Duodenal mucosa (tissue), 2 donors: ENCODE results near the gene PRPF40A.

Source experiments
- H3K27ac ChIP-seq: one replicate; pipeline ENCODE4 v1.7.0; 2013; ENCODE audit warnings: low read depth, low read length
- H3K27me3 ChIP-seq, 2 donors: one replicate each; pipeline ENCODE4 v1.7.0; 2013; ENCODE audit warnings: low read length in 2 of 2, control low read depth in 1 of 2; ENCODE audit not compliant: insufficient read depth in 2 of 2, control insufficient read depth in 1 of 2
- H3K36me3 ChIP-seq, 2 donors: one replicate each; pipeline ENCODE4 v1.7.0; 2013; ENCODE audit warnings: low read length in 2 of 2, control low read depth in 1 of 2; ENCODE audit not compliant: insufficient read depth in 2 of 2, control insufficient read depth in 1 of 2
- H3K4me1 ChIP-seq, 2 donors: one replicate each; pipeline ENCODE4 v1.7.0; 2013; ENCODE audit warnings: low read length in 2 of 2, control low read depth in 1 of 2; ENCODE audit not compliant: insufficient read depth in 2 of 2, control insufficient read depth in 1 of 2
- H3K4me3 ChIP-seq, 2 donors: one replicate each; pipeline ENCODE4 v1.7.0; 2013; ENCODE audit warnings: low read length in 2 of 2, low read depth in 1 of 2
- H3K9ac ChIP-seq, 2 donors: one replicate each; pipeline ENCODE4 v1.7.0; 2013; ENCODE audit warnings: low read length in 2 of 2, low read depth in 1 of 2
- H3K9me3 ChIP-seq, 2 donors: one replicate each; pipeline ENCODE4 v1.7.0; 2013; ENCODE audit warnings: low read length in 2 of 2, control low read depth in 1 of 2; ENCODE audit not compliant: control insufficient read depth in 1 of 2

The PRPF40A gene

GRCh38 chr2:152609699-152610098, 107.6 kb downstream of the PRPF40A start:
- no peak overlapping the region for H3K9ac ChIP-seq
- no peak overlapping the region for H3K4me3 ChIP-seq
- H3K36me3 ChIP-seq, result no peaks in the 10 kb centered on the region
- no peaks in the 10 kb centered on the region for H3K27me3 ChIP-seq
- no peaks in the 10 kb centered on the region for H3K9me3 ChIP-seq
- peaks cover 9 to 16% of the 10 kb centered on the region in 2 donors for H3K4me1 ChIP-seq
- no peak overlapping the region for H3K27ac ChIP-seq

DNA sequence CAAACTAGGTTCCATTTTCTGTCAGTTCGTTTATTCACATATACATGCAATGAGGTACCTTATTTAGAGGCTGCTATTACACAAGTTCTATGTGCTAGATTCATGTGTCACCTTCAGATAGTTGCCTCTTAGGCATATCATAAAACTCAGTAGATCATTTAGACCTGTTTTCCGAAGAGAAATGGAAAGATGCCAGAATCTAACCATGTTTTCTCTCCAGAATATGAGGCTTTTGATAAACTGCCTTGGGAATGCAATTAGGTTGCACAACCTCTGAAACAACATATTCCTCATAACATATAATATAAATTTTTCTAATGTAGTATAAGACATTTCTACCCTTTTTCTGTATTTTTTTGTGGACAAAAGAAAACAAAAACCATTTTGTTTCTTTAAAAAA, 108.1 kb downstream of the PRPF40A start:
- Histone ChIP-seq H3K27ac (no peak overlapping the region), H3K36me3 (no peaks in the 10 kb centered on the region), H3K27me3 (no peaks in the 10 kb centered on the region), H3K4me1 (peaks cover 9 to 16% of the 10 kb centered on the region in 2 donors), H3K9me3 (no peaks in the 10 kb centered on the region), H3K4me3 (no peak overlapping the region), H3K9ac (no peak overlapping the region)

DNA sequence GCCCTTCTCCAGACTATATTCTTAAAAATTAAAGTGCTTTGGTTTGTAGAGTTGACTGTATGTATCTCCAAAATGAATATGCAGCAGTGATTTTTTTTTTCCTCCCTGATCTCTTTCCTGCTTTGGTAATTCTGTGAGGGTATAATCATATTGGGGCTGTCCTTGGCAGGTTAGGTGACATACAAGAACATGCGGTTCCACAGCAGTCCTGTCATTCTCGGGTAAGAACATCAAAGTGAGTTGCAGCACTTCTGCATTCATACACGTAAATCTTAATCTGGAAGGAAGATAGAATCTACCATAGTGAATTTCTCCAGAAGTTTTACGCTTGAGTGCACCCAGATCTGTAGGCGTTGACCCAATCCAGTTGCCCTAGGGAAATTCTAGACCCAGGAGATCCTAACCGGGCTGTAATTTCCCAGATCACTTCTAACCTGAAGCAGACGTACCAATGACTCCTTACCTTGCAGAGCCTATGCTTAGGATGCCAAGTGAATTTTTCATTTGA, 109.4 kb downstream of the PRPF40A start:
- H3K36me3 ChIP-seq, result no peaks in the 10 kb centered on the region
- peaks cover 9 to 14% of the 10 kb centered on the region in 2 donors for H3K4me1 ChIP-seq
- no peak overlapping the region for H3K27ac ChIP-seq

GRCh38 chr2:152606941-152607340, 110.3 kb downstream of the PRPF40A start:
- Histone ChIP-seq H3K4me3 (no peak overlapping the region), H3K9ac (no peak overlapping the region), H3K27ac (no peak overlapping the region), H3K4me1 (peaks cover 7 to 8% of the 10 kb centered on the region in 2 donors), H3K36me3 (no peaks in the 10 kb centered on the region), H3K9me3 (no peaks in the 10 kb centered on the region), H3K27me3 (no peaks in the 10 kb centered on the region)

More for the DNA sequence above, 109.4 kb downstream of the PRPF40A start:
- no peaks in the 10 kb centered on the region for H3K9me3 ChIP-seq
- H3K27me3 ChIP-seq, result no peaks in the 10 kb centered on the region
- no peak overlapping the region for H3K9ac ChIP-seq
- H3K4me3 ChIP-seq, result no peak overlapping the region

DNA sequence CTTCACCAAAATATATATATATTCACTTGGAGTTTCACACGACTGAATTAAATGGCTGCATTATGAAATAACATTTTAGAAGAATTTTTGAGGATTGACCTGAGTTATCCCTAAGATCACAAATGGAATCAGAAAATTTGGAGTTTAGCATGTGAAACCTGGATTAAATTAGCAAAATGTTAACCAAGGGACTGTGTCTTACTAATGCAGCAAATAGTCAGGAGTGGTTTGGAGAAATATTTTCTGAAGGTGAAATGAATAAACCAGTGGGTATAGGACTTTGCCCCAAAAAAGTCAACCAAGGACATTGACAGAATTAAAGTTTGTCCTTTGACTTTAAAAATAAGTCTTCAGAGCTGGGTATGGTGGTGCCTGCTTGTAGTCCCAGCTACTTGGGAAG, 111.2 kb downstream of the PRPF40A start:
- no peaks in the 10 kb centered on the region for H3K36me3 ChIP-seq
- H3K4me3 ChIP-seq, result no peak overlapping the region
- no peak overlapping the region for H3K9ac ChIP-seq
- no peaks in the 10 kb centered on the region for H3K27me3 ChIP-seq
- H3K9me3 ChIP-seq, result no peaks in the 10 kb centered on the region
- H3K4me1 ChIP-seq, result no peaks in the 10 kb centered on the region
- no peak overlapping the region for H3K27ac ChIP-seq

GRCh38 chr2:152603166-152603565, 114.1 kb downstream of the PRPF40A start:
- peaks cover 0 to 2% of the 10 kb centered on the region in 2 donors for H3K36me3 ChIP-seq
- H3K27ac ChIP-seq, result no peak overlapping the region
- H3K4me3 ChIP-seq, result no peak overlapping the region
- H3K4me1 ChIP-seq, result no peaks in the 10 kb centered on the region
- H3K27me3 ChIP-seq, result no peaks in the 10 kb centered on the region
- no peaks in the 10 kb centered on the region for H3K9me3 ChIP-seq
- no peak overlapping the region for H3K9ac ChIP-seq

GRCh38 chr2:152602750-152603149, 114.5 kb downstream of the PRPF40A start:
- no peak overlapping the region for H3K27ac ChIP-seq
- H3K4me3 ChIP-seq, result no peak overlapping the region
- H3K9ac ChIP-seq, result no peak overlapping the region
- H3K27me3 ChIP-seq, result no peaks in the 10 kb centered on the region
- H3K9me3 ChIP-seq, result no peaks in the 10 kb centered on the region
- H3K4me1 ChIP-seq, result no peaks in the 10 kb centered on the region
- peaks cover 0 to 2% of the 10 kb centered on the region in 2 donors for H3K36me3 ChIP-seq
